HEK293 (cell line): ENCODE results near the gene COL7A1.

Experiments
- ATF2 ChIP-seq: fragments of 450-650 bp; formaldehyde crosslinking; IDR thresholded peaks from 2 replicates; pipeline ENCODE4 v1.5.1; 2016; ENCODE audit warnings: missing biosample characterization, missing genetic modification characterization, low read depth
- SP2 ChIP-seq: fragments of 450-650 bp; formaldehyde crosslinking; IDR thresholded peaks from 2 replicates; pipeline ENCODE4 v1.5.1; 2016; ENCODE audit warnings: missing biosample characterization, missing genetic modification characterization
- ZBTB7A ChIP-seq: fragments of 450-650 bp; formaldehyde crosslinking; IDR thresholded peaks from 2 replicates; pipeline ENCODE4 v1.5.1; 2016; ENCODE audit warnings: low read depth, missing biosample characterization, missing genetic modification characterization
- ZNF335 ChIP-seq: fragments of 450-650 bp; formaldehyde crosslinking; conservative IDR thresholded peaks from 2 replicates; pipeline ENCODE4 v1.5.1; 2016; ENCODE audit warnings: missing biosample characterization, missing genetic modification characterization
- ZNF426 ChIP-seq: fragments of 450-650 bp; formaldehyde crosslinking; IDR thresholded peaks from 2 replicates; pipeline ENCODE4 v1.5.1; 2017; ENCODE audit warnings: missing biosample characterization, missing genetic modification characterization, mild to moderate bottlenecking, inconsistent platforms, moderate library complexity
- ZNF660 ChIP-seq: fragments of 450-650 bp; IDR thresholded peaks from 2 replicates; pipeline ENCODE4 v1.5.1; 2018; ENCODE audit warnings: missing biosample characterization, mild to moderate bottlenecking, missing genetic modification characterization
- TF ChIP-seq, protein P1 (sequence below): fragments of 450-650 bp; formaldehyde crosslinking; IDR thresholded peaks from 2 replicates; pipeline ENCODE4 v1.5.1; 2016; ENCODE audit warnings: missing biosample characterization, missing genetic modification characterization
- TF ChIP-seq, protein P2 (sequence below): fragments of 450-650 bp; formaldehyde crosslinking; IDR thresholded peaks from 2 replicates; pipeline ENCODE4 v1.5.1; 2016; ENCODE audit warnings: missing biosample characterization, missing genetic modification characterization
- TF ChIP-seq, protein P3 (sequence below): fragments of 450-650 bp; formaldehyde crosslinking; IDR thresholded peaks from 2 replicates; pipeline ENCODE4 v1.5.1; 2017; ENCODE audit warnings: missing biosample characterization, missing genetic modification characterization

GRCh38 chr3:48612309-48612708 lies 17.2 kb upstream of the COL7A1 start:
- TF ChIP-seq, protein P1, sequence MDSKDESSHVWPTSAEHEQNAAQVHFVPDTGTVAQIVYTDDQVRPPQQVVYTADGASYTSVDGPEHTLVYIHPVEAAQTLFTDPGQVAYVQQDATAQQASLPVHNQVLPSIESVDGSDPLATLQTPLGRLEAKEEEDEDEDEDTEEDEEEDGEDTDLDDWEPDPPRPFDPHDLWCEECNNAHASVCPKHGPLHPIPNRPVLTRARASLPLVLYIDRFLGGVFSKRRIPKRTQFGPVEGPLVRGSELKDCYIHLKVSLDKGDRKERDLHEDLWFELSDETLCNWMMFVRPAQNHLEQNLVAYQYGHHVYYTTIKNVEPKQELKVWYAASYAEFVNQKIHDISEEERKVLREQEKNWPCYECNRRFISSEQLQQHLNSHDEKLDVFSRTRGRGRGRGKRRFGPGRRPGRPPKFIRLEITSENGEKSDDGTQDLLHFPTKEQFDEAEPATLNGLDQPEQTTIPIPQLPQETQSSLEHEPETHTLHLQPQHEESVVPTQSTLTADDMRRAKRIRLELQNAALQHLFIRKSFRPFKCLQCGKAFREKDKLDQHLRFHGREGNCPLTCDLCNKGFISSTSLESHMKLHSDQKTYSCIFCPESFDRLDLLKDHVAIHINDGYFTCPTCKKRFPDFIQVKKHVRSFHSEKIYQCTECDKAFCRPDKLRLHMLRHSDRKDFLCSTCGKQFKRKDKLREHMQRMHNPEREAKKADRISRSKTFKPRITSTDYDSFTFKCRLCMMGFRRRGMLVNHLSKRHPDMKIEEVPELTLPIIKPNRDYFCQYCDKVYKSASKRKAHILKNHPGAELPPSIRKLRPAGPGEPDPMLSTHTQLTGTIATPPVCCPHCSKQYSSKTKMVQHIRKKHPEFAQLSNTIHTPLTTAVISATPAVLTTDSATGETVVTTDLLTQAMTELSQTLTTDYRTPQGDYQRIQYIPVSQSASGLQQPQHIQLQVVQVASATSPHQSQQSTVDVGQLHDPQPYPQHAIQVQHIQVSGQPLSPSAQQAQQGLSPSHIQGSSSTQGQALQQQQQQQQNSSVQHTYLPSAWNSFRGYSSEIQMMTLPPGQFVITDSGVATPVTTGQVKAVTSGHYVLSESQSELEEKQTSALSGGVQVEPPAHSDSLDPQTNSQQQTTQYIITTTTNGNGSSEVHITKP (tag by site-specific recombination) = no peak
- TF ChIP-seq ZNF426 (tag by site-specific recombination) = no peak
- TF ChIP-seq, protein P2, sequence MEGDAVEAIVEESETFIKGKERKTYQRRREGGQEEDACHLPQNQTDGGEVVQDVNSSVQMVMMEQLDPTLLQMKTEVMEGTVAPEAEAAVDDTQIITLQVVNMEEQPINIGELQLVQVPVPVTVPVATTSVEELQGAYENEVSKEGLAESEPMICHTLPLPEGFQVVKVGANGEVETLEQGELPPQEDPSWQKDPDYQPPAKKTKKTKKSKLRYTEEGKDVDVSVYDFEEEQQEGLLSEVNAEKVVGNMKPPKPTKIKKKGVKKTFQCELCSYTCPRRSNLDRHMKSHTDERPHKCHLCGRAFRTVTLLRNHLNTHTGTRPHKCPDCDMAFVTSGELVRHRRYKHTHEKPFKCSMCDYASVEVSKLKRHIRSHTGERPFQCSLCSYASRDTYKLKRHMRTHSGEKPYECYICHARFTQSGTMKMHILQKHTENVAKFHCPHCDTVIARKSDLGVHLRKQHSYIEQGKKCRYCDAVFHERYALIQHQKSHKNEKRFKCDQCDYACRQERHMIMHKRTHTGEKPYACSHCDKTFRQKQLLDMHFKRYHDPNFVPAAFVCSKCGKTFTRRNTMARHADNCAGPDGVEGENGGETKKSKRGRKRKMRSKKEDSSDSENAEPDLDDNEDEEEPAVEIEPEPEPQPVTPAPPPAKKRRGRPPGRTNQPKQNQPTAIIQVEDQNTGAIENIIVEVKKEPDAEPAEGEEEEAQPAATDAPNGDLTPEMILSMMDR = no peak
- TF ChIP-seq SP2 (tag by site-specific recombination) = no peak
- no peak for TF ChIP-seq ZBTB7A
- TF ChIP-seq ZNF660 (tag by site-specific recombination) = no peak
- TF ChIP-seq ATF2 (tag by site-specific recombination) = no peak
- TF ChIP-seq, protein P3, sequence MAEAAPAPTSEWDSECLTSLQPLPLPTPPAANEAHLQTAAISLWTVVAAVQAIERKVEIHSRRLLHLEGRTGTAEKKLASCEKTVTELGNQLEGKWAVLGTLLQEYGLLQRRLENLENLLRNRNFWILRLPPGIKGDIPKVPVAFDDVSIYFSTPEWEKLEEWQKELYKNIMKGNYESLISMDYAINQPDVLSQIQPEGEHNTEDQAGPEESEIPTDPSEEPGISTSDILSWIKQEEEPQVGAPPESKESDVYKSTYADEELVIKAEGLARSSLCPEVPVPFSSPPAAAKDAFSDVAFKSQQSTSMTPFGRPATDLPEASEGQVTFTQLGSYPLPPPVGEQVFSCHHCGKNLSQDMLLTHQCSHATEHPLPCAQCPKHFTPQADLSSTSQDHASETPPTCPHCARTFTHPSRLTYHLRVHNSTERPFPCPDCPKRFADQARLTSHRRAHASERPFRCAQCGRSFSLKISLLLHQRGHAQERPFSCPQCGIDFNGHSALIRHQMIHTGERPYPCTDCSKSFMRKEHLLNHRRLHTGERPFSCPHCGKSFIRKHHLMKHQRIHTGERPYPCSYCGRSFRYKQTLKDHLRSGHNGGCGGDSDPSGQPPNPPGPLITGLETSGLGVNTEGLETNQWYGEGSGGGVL (tag by site-specific recombination) = no peak
- TF ChIP-seq ZNF335 (tag by site-specific recombination) = no peak
